Measurements from ENCODE around the gene PCDH19.

The PCDH19 gene

GRCh38 chrX:100297728-100298127 lies 112.3 kb downstream of the PCDH19 start:
- DNase-seq (ENCODE audit: low read depth), result no peak

- DNase-seq (ENCODE audit: low read depth), result no peak
Measured at GRCh38 chrX:100296183-100296753, 113.8 kb downstream of the PCDH19 start.

GRCh38 chrX:100294965-100295364 lies 115.1 kb downstream of the PCDH19 start:
- DNase-seq (ENCODE audit: low read depth), result no peak

- DNase-seq (ENCODE audit: low read depth), result no peak
Measured at GRCh38 chrX:100289066-100289558, 121.0 kb downstream of the PCDH19 start.

- no peak for DNase-seq (ENCODE audit: low read depth)
Measured at GRCh38 chrX:100277231-100277630, 132.8 kb downstream of the PCDH19 start.

- DNase-seq (ENCODE audit: low read depth), result no peak
Measured at GRCh38 chrX:100274916-100275315, 135.2 kb downstream of the PCDH19 start.

GRCh38 chrX:100265179-100265578 lies 144.9 kb downstream of the PCDH19 start:
- DNase-seq (ENCODE audit: low read depth), result no peak

- no peak for DNase-seq (ENCODE audit: low read depth)
Measured at GRCh38 chrX:100264200-100264599, 145.9 kb downstream of the PCDH19 start.

- DNase-seq (ENCODE audit: low read depth), result no peak
Measured at GRCh38 chrX:100263650-100264049, 146.4 kb downstream of the PCDH19 start.

- no peak for DNase-seq (ENCODE audit: low read depth)
Measured at GRCh38 chrX:100248885-100249493, 161.1 kb downstream of the PCDH19 start.

GRCh38 chrX:100247826-100248225 lies 162.2 kb downstream of the PCDH19 start:
- DNase-seq (ENCODE audit: low read depth), result no peak

GRCh38 chrX:100244681-100245080 lies 165.4 kb downstream of the PCDH19 start:
- DNase-seq (ENCODE audit: low read depth), result no peak
